ENCODE measurements around the gene BRD3. TPM values are rescaled to one million over a fixed set of nuclear protein-coding genes. Genes with fewer than 3 reads are reported as not detected.

The BRD3 gene
- total RNA-seq, 1 experiment from 2014 or later, result 63.1 TPM

DNA sequence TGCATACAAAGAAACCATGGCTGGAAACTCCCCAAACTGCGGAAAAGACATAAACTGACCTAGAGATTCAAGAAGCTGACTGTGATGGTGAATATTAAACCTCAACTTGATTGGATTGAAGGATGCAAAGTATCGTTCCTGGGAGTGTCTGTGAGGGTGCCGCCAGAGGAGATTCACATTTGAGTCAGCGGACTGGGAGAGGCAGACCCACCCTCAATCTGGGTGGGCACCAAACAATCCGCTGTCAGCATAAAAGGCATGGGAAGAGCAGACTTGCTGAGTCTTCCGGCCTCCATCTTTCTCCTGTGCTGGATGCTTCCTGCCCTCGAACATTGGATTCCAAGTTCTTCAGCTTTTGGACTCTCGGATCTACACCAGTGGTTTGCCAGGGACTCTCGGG, 43.2 kb upstream of the BRD3 start:
- no peak overlapping the region for H3K23ac ChIP-seq (ENCODE audit: insufficient read length, low read depth, low read length)
- H3K23me2 ChIP-seq (ENCODE audit: insufficient read length, low read depth, low read length, poor library complexity, severe bottlenecking), result no peaks in the 10 kb centered on the region
- H4K91ac ChIP-seq (ENCODE audit: insufficient read length, low read depth, low read length), result no peak overlapping the region
- no peak overlapping the region for H3K18ac ChIP-seq (ENCODE audit: insufficient read length, low read depth, low read length)
- no peak overlapping the region for H4K5ac ChIP-seq (ENCODE audit: insufficient read length, low read depth, low read length)
- Mint-ChIP-seq H3K27me3 (ENCODE audit: low read depth) (peaks cover 9% of the 10 kb centered on the region), H3K27ac (no peak overlapping the region), H3K4me3 (no peak overlapping the region), H3K9me3 (peaks cover 3 to 11% of the 10 kb centered on the region in 2 experiments; a peak in 1 of 5 replicates), H3K36me3 (ENCODE audit: insufficient read depth in 1 of 3, low read depth in 3 of 3) (no peaks in the 10 kb centered on the region), H3K4me1 (no peaks in the 10 kb centered on the region)
- no peak overlapping the region for H2BK20ac ChIP-seq (ENCODE audit: low read depth, low read length, poor library complexity, severe bottlenecking)
- H2BK12ac ChIP-seq (ENCODE audit: insufficient read length, low read depth, low read length), result no peak overlapping the region
- no peak overlapping the region for H3T11ph ChIP-seq (ENCODE audit: low read length)
- H3K56ac ChIP-seq (ENCODE audit: insufficient read length, low read depth, low read length), result no peak overlapping the region
- no peak overlapping the region for H3K4me2 ChIP-seq (ENCODE audit: insufficient read depth, insufficient read length, low read length)
- H2AK5ac ChIP-seq (ENCODE audit: insufficient read length, low read length), result no peak overlapping the region
- no peak overlapping the region for H3K14ac ChIP-seq (ENCODE audit: insufficient read depth, low read length)
- WGBS (ENCODE audit: extremely low coverage, insufficient read length, low lambda C conversion rate), result no CpG with 5 or more reads among the region's 9 CpGs
- no peak overlapping the region for H3K27ac ChIP-seq (ENCODE audit: insufficient read length, low read depth, low read length)
- no peak overlapping the region for H2BK120ac ChIP-seq (ENCODE audit: low read depth, low read length, poor library complexity, severe bottlenecking)
- no peak for DNase-seq
- no peaks in the 10 kb centered on the region for H3K9me3 ChIP-seq (ENCODE audit: control insufficient read depth, low read depth, low read length)
- no peak overlapping the region for H2BK15ac ChIP-seq (ENCODE audit: low read depth, low read length)
- H3K4ac ChIP-seq (ENCODE audit: low read depth, low read length), result no peak overlapping the region
- H3K27me3 ChIP-seq (ENCODE audit: insufficient read depth, low read length), result no peaks in the 10 kb centered on the region
- TF ChIP-seq, protein P1, sequence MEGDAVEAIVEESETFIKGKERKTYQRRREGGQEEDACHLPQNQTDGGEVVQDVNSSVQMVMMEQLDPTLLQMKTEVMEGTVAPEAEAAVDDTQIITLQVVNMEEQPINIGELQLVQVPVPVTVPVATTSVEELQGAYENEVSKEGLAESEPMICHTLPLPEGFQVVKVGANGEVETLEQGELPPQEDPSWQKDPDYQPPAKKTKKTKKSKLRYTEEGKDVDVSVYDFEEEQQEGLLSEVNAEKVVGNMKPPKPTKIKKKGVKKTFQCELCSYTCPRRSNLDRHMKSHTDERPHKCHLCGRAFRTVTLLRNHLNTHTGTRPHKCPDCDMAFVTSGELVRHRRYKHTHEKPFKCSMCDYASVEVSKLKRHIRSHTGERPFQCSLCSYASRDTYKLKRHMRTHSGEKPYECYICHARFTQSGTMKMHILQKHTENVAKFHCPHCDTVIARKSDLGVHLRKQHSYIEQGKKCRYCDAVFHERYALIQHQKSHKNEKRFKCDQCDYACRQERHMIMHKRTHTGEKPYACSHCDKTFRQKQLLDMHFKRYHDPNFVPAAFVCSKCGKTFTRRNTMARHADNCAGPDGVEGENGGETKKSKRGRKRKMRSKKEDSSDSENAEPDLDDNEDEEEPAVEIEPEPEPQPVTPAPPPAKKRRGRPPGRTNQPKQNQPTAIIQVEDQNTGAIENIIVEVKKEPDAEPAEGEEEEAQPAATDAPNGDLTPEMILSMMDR (conservative IDR thresholded peaks at IDR 0.05), result no peak
- no peaks in the 10 kb centered on the region for H4K20me1 ChIP-seq (ENCODE audit: control insufficient read depth, insufficient read depth, insufficient read length)
- no peak overlapping the region for H2AFZ ChIP-seq (ENCODE audit: low read length)
- no peak overlapping the region for H4K8ac ChIP-seq (replicated peaks; ENCODE audit: insufficient read length, low read depth, low read length)
- H3K79me1 ChIP-seq (ENCODE audit: insufficient read depth, low read depth, low read length, poor library complexity, severe bottlenecking), result no peaks in the 10 kb centered on the region
- no peak overlapping the region for H3K9ac ChIP-seq (ENCODE audit: extremely low read depth, insufficient read length, low read length)
- H2BK5ac ChIP-seq (ENCODE audit: insufficient read length, low read length), result no peak overlapping the region
- H3K79me2 ChIP-seq (ENCODE audit: insufficient read depth, low read length), result no peaks in the 10 kb centered on the region
- H3K4me1 ChIP-seq (ENCODE audit: insufficient read depth, low read length), result no peaks in the 10 kb centered on the region

Measured in H9 (cell line).